ENCODE measurements around the gene LRRTM3. TPM values are rescaled to one million over a fixed set of nuclear protein-coding genes. Genes with fewer than 3 reads are reported as not detected.

Gene LRRTM3
- total and polyA plus RNA-seq, 11 donors, result not detected

GRCh38 chr10:66996996-66997395 lies 71.2 kb downstream of the LRRTM3 start:
- H3K9me3 ChIP-seq, result no peaks in the 10 kb centered on the region
- no peak overlapping the region for H3K27ac ChIP-seq
- intact Hi-C loops (cut with DNase I), result no loop called here
- 50 to 81% (median 65%) methylated on average over 1 of the region's 1 CpG for WGBS, 4 donors
- no peaks in the 10 kb centered on the region for H3K27me3 ChIP-seq
- H3K36me3 ChIP-seq, result no peaks in the 10 kb centered on the region
- no peak for ATAC-seq
- peaks cover 0 to 4% (median 0%) of the 10 kb centered on the region in 12 donors for H3K4me1 ChIP-seq
- no peak overlapping the region for H3K4me3 ChIP-seq
- TF ChIP-seq POLR2A (IDR thresholded peaks at IDR 0.05) (no peak), CTCF (IDR thresholded peaks at IDR 0.05) (no peak)
- no peak for DNase-seq

- WGBS, 4 donors, result 91 to 97% (median 93%) methylated on average over 3 of the region's 3 CpGs
- peaks cover 0 to 3% (median 0%) of the 10 kb centered on the region in 12 donors for H3K4me1 ChIP-seq
- no peaks in the 10 kb centered on the region for H3K9me3 ChIP-seq
- intact Hi-C loops (cut with DNase I), result no loop called here
- no peak overlapping the region for H3K4me3 ChIP-seq
- no peak overlapping the region for H3K27ac ChIP-seq
- no peak for ATAC-seq
- TF ChIP-seq CTCF (IDR thresholded peaks at IDR 0.05) (no peak), POLR2A (IDR thresholded peaks at IDR 0.05) (no peak)
- H3K36me3 ChIP-seq, result no peaks in the 10 kb centered on the region
- no peaks in the 10 kb centered on the region for H3K27me3 ChIP-seq
- no peak for DNase-seq
Measured at GRCh38 chr10:66999762-67000545, 74.1 kb downstream of the LRRTM3 start.

GRCh38 chr10:67004690-67005089 lies 78.9 kb downstream of the LRRTM3 start:
- Histone ChIP-seq H3K9me3 (no peaks in the 10 kb centered on the region), H3K27ac (no peak overlapping the region), H3K4me3 (no peak overlapping the region), H3K27me3 (no peaks in the 10 kb centered on the region), H3K36me3 (no peaks in the 10 kb centered on the region), H3K4me1 (no peaks in the 10 kb centered on the region)
- DNase-seq (no peak), ATAC-seq (no peak)
- WGBS, 4 donors, result 63 to 69% (median 65%) methylated on average over 2 of the region's 2 CpGs
- intact Hi-C loops (cut with DNase I), result no loop called here
- TF ChIP-seq CTCF (IDR thresholded peaks at IDR 0.05) (no peak), POLR2A (IDR thresholded peaks at IDR 0.05) (no peak)

GRCh38 chr10:67005981-67006380 lies 80.1 kb downstream of the LRRTM3 start:
- Histone ChIP-seq H3K9me3 (no peaks in the 10 kb centered on the region), H3K27ac (no peak overlapping the region), H3K36me3 (no peaks in the 10 kb centered on the region), H3K27me3 (no peaks in the 10 kb centered on the region), H3K4me1 (no peaks in the 10 kb centered on the region), H3K4me3 (no peak overlapping the region)
- TF ChIP-seq CTCF (IDR thresholded peaks at IDR 0.05), result no peak
- TF ChIP-seq POLR2A (IDR thresholded peaks at IDR 0.05), result no peak
- no peak for ATAC-seq
- intact Hi-C loops (cut with DNase I), result no loop called here
- no peak for DNase-seq
- WGBS, 4 donors, result 32 to 36% (median 34%) methylated on average over 1 of the region's 1 CpG

All from heart left ventricle (tissue), 16 donors.